Transverse colon (tissue), 4 donors: Measurements from ENCODE around the gene AP1S1. TPM values are rescaled to one million over a fixed set of nuclear protein-coding genes. Genes with fewer than 3 reads are reported as not detected.
A peak's percentile ranks its signal among the peaks of the same experiment; 100 is the strongest.
"Not testable (repeated sequence)": the region's sequence is repeated elsewhere in the genome, so short reads cannot be mapped to it uniquely, and the experiment has no call there.

Experiments used
- DNase-seq: peaks from one replicate; pipeline ENCODE4 v3.0.0-alpha.2; 2019
- H3K27ac ChIP-seq, 4 donors: fragments of 200-600 bp; sonication (generic); 2 replicates each; pipeline ENCODE4 v1.5.1; 2016 to 2018; ENCODE audit warnings: inconsistent platforms in 4 of 4
- H3K27me3 ChIP-seq: fragments of 200-600 bp; sonication (generic); 2 replicates; pipeline ENCODE4 v1.5.1; 2017; ENCODE audit warnings: inconsistent platforms
- H3K36me3 ChIP-seq, 4 donors: fragments of 200-600 bp; sonication (generic); 2 replicates each; pipeline ENCODE4 v1.5.1; 2017 to 2019; ENCODE audit warnings: inconsistent platforms in 4 of 4
- H3K4me1 ChIP-seq, 4 donors: fragments of 200-600 bp; sonication (generic); 2 replicates each; pipeline ENCODE4 v1.5.1; 2017 to 2020; ENCODE audit warnings: inconsistent platforms in 4 of 4
- H3K4me3 ChIP-seq, 4 donors: fragments of 200-600 bp; sonication (generic); 1 replicate in 1 of 4; 2 replicates in 3 of 4; pipeline versions ENCODE4 v1.5.1 to v1.6.1; 2017 to 2019; ENCODE audit warnings: inconsistent platforms in 4 of 4
- H3K9me3 ChIP-seq, 2 donors: fragments of 200-600 bp; sonication (generic); 2 replicates each; pipeline ENCODE4 v1.5.1; 2017 to 2019; ENCODE audit warnings: inconsistent platforms in 2 of 2
- CTCF ChIP-seq, 5 experiments: fragments of 200-600 bp in 3 of 5; fragments of 450-650 bp in 2 of 5; sonication (generic) in 3 of 5; IDR thresholded peaks; 1 replicate in 2 of 5; 2 replicates in 3 of 5; pipeline ENCODE4 v1.5.1; 2016 to 2017; ENCODE audit warnings: antibody characterized with exemption in 5 of 5, inconsistent platforms in 3 of 5, mild to moderate bottlenecking in 2 of 5, moderate library complexity in 1 of 5
- EP300 ChIP-seq: sonication (generic); formaldehyde crosslinking; IDR thresholded peaks from one replicate; pipeline ENCODE4 v1.6.1; 2017; ENCODE audit warnings: antibody characterized with exemption, low read depth
- POLR2A ChIP-seq: fragments of 450-650 bp; IDR thresholded peaks from one replicate; pipeline ENCODE4 v1.6.1; 2016; ENCODE audit warnings: antibody characterized with exemption, mild to moderate bottlenecking, moderate library complexity
- POLR2AphosphoS5 ChIP-seq, 3 donors: sonication (generic); formaldehyde crosslinking; IDR thresholded peaks; one replicate each; pipeline ENCODE4 v1.6.1; 2016; ENCODE audit warnings: antibody characterized with exemption in 3 of 3
- WGBS, 2 donors: methylation state at CpG; one replicate each; pipeline ENCODE4 v1.1.5; 2018; ENCODE audit warnings: low coverage in 1 of 2; 5-methylcytosine and 5-hydroxymethylcytosine counted together
- in situ Hi-C, 4 donors: fragments of 200-750 bp; cut with MboI; loops; one replicate each; pipeline versions ENCODE4 v1.15.0 to v1.15.1; 2017; ENCODE audit warnings: low sequenced_read_pairs in 3 of 4, low pct_ligation_motif_present in 1 of 4, low pct_unique_long_range_greater_than_20kb in 1 of 4
- intact Hi-C: fragments of 100-400 bp; cut with DNase I; formaldehyde crosslinking; loops from one replicate; pipeline ENCODE4 v1.15.1; 2023; ENCODE audit warnings: low total_unique reads
- total RNA-seq, 4 donors: library from RNA; depleted of rRNA; stranded (reverse); fragments of >200 nt; gene quantifications; one replicate each; pipeline ENCODE4 v1.1.0, GENCODE V29; 2016

Gene AP1S1
- total RNA-seq, 4 donors from 2014 or later: 18.3 to 87.3 (median 54.0) TPM

- Histone ChIP-seq H3K4me3 (no peak overlapping the region), H3K4me1 (peaks cover 0 to 6% (median 3%) of the 10 kb centered on the region in 4 donors), H3K27ac (peak overlapping the region in 1 of 4 donors; percentile 21), H3K27me3 (no peaks in the 10 kb centered on the region), H3K36me3 (no peaks in the 10 kb centered on the region), H3K9me3 (no peaks in the 10 kb centered on the region)
- in situ Hi-C loops (no loop called here), intact Hi-C loops (no loop called here)
- WGBS, 2 donors: 79% methylated on average over 10 of the region's 10 CpGs; no CpG with 5 or more reads in 1 of the 2 donors
- TF ChIP-seq POLR2A (no peak), POLR2AphosphoS5 (IDR thresholded peaks at IDR 0.05) (no peak), CTCF (IDR thresholded peaks at IDR 0.05) (no peak), EP300 (no peak)
- no peak for DNase-seq
Measured at GRCh38 chr7:101116898-101117297, 37.4 kb upstream of the AP1S1 start.

- TF ChIP-seq CTCF (IDR thresholded peaks at IDR 0.05) (no peak), EP300 (no peak), POLR2AphosphoS5 (IDR thresholded peaks at IDR 0.05) (no peak), POLR2A (no peak)
- no peaks in the 10 kb centered on the region for H3K9me3 ChIP-seq
- H3K4me1 ChIP-seq: peaks cover 0 to 20% (median 7%) of the 10 kb centered on the region in 4 donors
- H3K27me3 ChIP-seq: no peaks in the 10 kb centered on the region
- intact Hi-C loops: no loop called here
- DNase-seq: no peak
- no peak overlapping the region for H3K27ac ChIP-seq
- no peaks in the 10 kb centered on the region for H3K36me3 ChIP-seq
- no peak overlapping the region for H3K4me3 ChIP-seq
- WGBS, 2 donors: 71 to 75% methylated on average over 1 to 3 of the region's 3 CpGs
- in situ Hi-C loops: no loop called here
Measured at GRCh38 chr7:101118856-101119255, 35.4 kb upstream of the AP1S1 start.

GRCh38 chr7:101119876-101120275 lies 34.4 kb upstream of the AP1S1 start:
- intact Hi-C loops (no loop called here), in situ Hi-C loops (no loop called here)
- WGBS, 2 donors: 70 to 74% methylated on average over 3 to 10 of the region's 10 CpGs
- no peak for DNase-seq
- Histone ChIP-seq H3K9me3 (no peaks in the 10 kb centered on the region), H3K27me3 (no peaks in the 10 kb centered on the region), H3K4me1 (peaks cover 0 to 23% (median 8%) of the 10 kb centered on the region in 4 donors), H3K36me3 (no peaks in the 10 kb centered on the region), H3K4me3 (no peak overlapping the region), H3K27ac (no peak overlapping the region)
- TF ChIP-seq POLR2AphosphoS5 (IDR thresholded peaks at IDR 0.05) (no peak), POLR2A (no peak), EP300 (no peak), CTCF (IDR thresholded peaks at IDR 0.05) (no peak)

- Histone ChIP-seq H3K4me1 (peaks cover 0 to 27% (median 10%) of the 10 kb centered on the region in 4 donors), H3K4me3 (no peak overlapping the region), H3K27me3 (no peaks in the 10 kb centered on the region), H3K36me3 (no peaks in the 10 kb centered on the region), H3K9me3 (no peaks in the 10 kb centered on the region), H3K27ac (no peak overlapping the region)
- DNase-seq: no peak
- intact Hi-C loops: no loop called here
- 67 to 75% methylated on average over 1 to 4 of the region's 4 CpGs for WGBS, 2 donors
- TF ChIP-seq EP300 (no peak), POLR2AphosphoS5 (IDR thresholded peaks at IDR 0.05) (no peak), POLR2A (no peak), CTCF (IDR thresholded peaks at IDR 0.05) (no peak)
- in situ Hi-C loops: no loop called here
Measured at GRCh38 chr7:101120315-101120714, 34.0 kb upstream of the AP1S1 start.

- peak overlapping the region in 1 of 4 donors; percentile 50 for H3K4me3 ChIP-seq
- WGBS, 2 donors: 47 to 66% methylated on average over 3 to 9 of the region's 9 CpGs
- intact Hi-C loops, H3K27me3 ChIP-seq, DNase-seq, H3K36me3 ChIP-seq, H3K9me3 ChIP-seq, in situ Hi-C loops: not testable (repeated sequence)
- H3K27ac ChIP-seq: peak overlapping the region; percentile 76 to 88 (median 86)
- peaks cover 10 to 40% (median 19%) of the 10 kb centered on the region in 4 donors for H3K4me1 ChIP-seq
Measured at GRCh38 chr7:101121631-101121990, 32.7 kb upstream of the AP1S1 start.
